GM12892 (cell line): Measurements from ENCODE around the gene DPAGT1.

Experiments
- POLR2A ChIP-seq: IDR thresholded peaks from 2 replicates; pipeline ENCODE4 v1.6.1; 2011; ENCODE audit warnings: low read depth, low read length, control low read depth
- POLR2AphosphoS5 ChIP-seq: IDR thresholded peaks from 2 replicates; pipeline ENCODE4 v1.6.1; 2011; ENCODE audit warnings: low read depth, low read length, control low read depth

GRCh38 chr11:119112314-119113020, 10.8 kb upstream of the DPAGT1 start:
- no peak for TF ChIP-seq POLR2A
- TF ChIP-seq POLR2AphosphoS5, result no peak
